Mesendoderm (in vitro differentiated cells): Measurements from ENCODE around the gene SLC12A7.
A peak's percentile ranks its signal among the peaks of the same experiment; 100 is the strongest.

Experiments used
- DNase-seq: peaks from one replicate; pipeline ENCODE4 v3.0.0; 2013
- H2AK5ac ChIP-seq: 2 replicates; pipeline ENCODE4 v1.6.1; 2013; ENCODE audit warnings: low read length, inconsistent platforms
- H2BK120ac ChIP-seq: 2 replicates; pipeline ENCODE4 v1.6.1; 2013; ENCODE audit warnings: low read depth, mild to moderate bottlenecking, low read length, moderate library complexity, mixed read lengths
- H2BK15ac ChIP-seq: replicated peaks from 2 replicates; pipeline ENCODE4 v1.6.1; 2013; ENCODE audit warnings: low read depth, mild to moderate bottlenecking, moderate library complexity
- H2BK5ac ChIP-seq: 2 replicates; pipeline ENCODE4 v1.6.1; 2013; ENCODE audit warnings: low read length, inconsistent platforms
- H3K18ac ChIP-seq: 2 replicates; pipeline ENCODE4 v1.6.1; 2013; ENCODE audit warnings: mild to moderate bottlenecking, low read length, mixed read lengths
- H3K23ac ChIP-seq: one replicate; pipeline ENCODE4 v1.6.1; 2013; ENCODE audit warnings: low read length
- H3K27ac ChIP-seq: 2 replicates; pipeline ENCODE4 v1.5.1; 2013; ENCODE audit warnings: low read depth, mild to moderate bottlenecking, inconsistent platforms, low read length, moderate library complexity
- H3K27me3 ChIP-seq: 2 replicates; pipeline ENCODE4 v1.6.1; 2013; ENCODE audit warnings: low read length, control low read depth, mild to moderate bottlenecking, inconsistent platforms; ENCODE audit not compliant: insufficient read depth, poor library complexity
- H3K36me3 ChIP-seq: 2 replicates; pipeline ENCODE4 v1.6.1; 2013; ENCODE audit warnings: low read length, inconsistent platforms; ENCODE audit not compliant: control insufficient read depth, insufficient read depth
- H3K4ac ChIP-seq: one replicate; pipeline ENCODE4 v1.6.1; 2013; ENCODE audit warnings: low read depth, mild to moderate bottlenecking, low read length, moderate library complexity
- H3K4me1 ChIP-seq: 2 replicates; pipeline ENCODE4 v1.6.1; 2013; ENCODE audit warnings: low read depth, low read length, inconsistent platforms; ENCODE audit not compliant: control insufficient read depth
- H3K4me2 ChIP-seq: 2 replicates; pipeline ENCODE4 v1.6.1; 2013; ENCODE audit warnings: low read length
- H3K4me3 ChIP-seq: 2 replicates; pipeline ENCODE4 v1.5.1; 2013; ENCODE audit warnings: mild to moderate bottlenecking, low read length
- H3K56ac ChIP-seq: one replicate; pipeline ENCODE4 v1.6.1; 2013; ENCODE audit warnings: low read length
- H3K79me1 ChIP-seq: 2 replicates; pipeline ENCODE4 v1.6.1; 2013; ENCODE audit warnings: low read length, inconsistent platforms
- H3K79me2 ChIP-seq: 2 replicates; pipeline ENCODE4 v1.6.1; 2013; ENCODE audit warnings: mild to moderate bottlenecking, low read length; ENCODE audit not compliant: control insufficient read depth, insufficient read depth
- H3K9ac ChIP-seq: 2 replicates; pipeline ENCODE4 v1.6.1; 2013; ENCODE audit warnings: low read length, inconsistent platforms
- H4K5ac ChIP-seq: one replicate; pipeline ENCODE4 v1.6.1; 2013; ENCODE audit warnings: low read length
- H4K8ac ChIP-seq: one replicate; pipeline ENCODE4 v1.6.1; 2013; ENCODE audit warnings: low read depth, mild to moderate bottlenecking, control low read depth, low read length, moderate library complexity
- WGBS: extraction: QIAGEN DNeasy Blood & Tissue Kit; methylation state at CpG from one replicate; pipeline ENCODE4 v1.1.7; 2013; ENCODE audit warnings: low lambda C conversion rate, missing lambda C conversion rate; ENCODE audit not compliant: insufficient coverage; ENCODE audit errors: extremely low coverage; 5-methylcytosine and 5-hydroxymethylcytosine counted together

The SLC12A7 gene

GRCh38 chr5:1008451-1009358, 103.2 kb downstream of the SLC12A7 start, which contains the start of gene NKD2:
TSS of gene NKD2 (plus strand) at chr5:1008802. CDS start at chr5:1009058, 256 bp downstream.
- H3K4ac ChIP-seq, result no peak within 1 kb of the TSS
- H3K27me3 ChIP-seq, result peaks cover 14% of the 10 kb centered on the region
- no peak within 1 kb of the TSS for H2AK5ac ChIP-seq
- no peak within 1 kb of the TSS for H3K27ac ChIP-seq
- no peak within 1 kb of the TSS for H3K18ac ChIP-seq
- H2BK15ac ChIP-seq, result no peak within 1 kb of the TSS
- H3K9ac ChIP-seq, result peak within 1 kb of the TSS; percentile 36
- H4K5ac ChIP-seq, result no peak within 1 kb of the TSS
- H3K4me1 ChIP-seq, result no peaks in the 10 kb centered on the region
- peak within 1 kb of the TSS; percentile 52 for H3K4me2 ChIP-seq
- H3K36me3 ChIP-seq, result no peaks in the 10 kb centered on the region
- H3K79me1 ChIP-seq, result no peaks in the 10 kb centered on the region
- H4K8ac ChIP-seq, result no peak within 1 kb of the TSS
- no CpG with 5 or more reads among the region's 108 CpGs for WGBS
- DNase-seq, result peak; percentile 37
- H2BK120ac ChIP-seq, result no peak within 1 kb of the TSS
- H3K4me3 ChIP-seq, result no peak within 1 kb of the TSS
- H2BK5ac ChIP-seq, result no peak within 1 kb of the TSS
- H3K23ac ChIP-seq, result peak within 1 kb of the TSS; percentile 37
- peak within 1 kb of the TSS; percentile 81 for H3K56ac ChIP-seq
- no peaks in the 10 kb centered on the region for H3K79me2 ChIP-seq

GRCh38 chr5:1007681-1008450, 104.0 kb downstream of the SLC12A7 start:
- no peak for DNase-seq
- peaks cover 14% of the 10 kb centered on the region for H3K27me3 ChIP-seq

GRCh38 chr5:1007221-1007680, 104.6 kb downstream of the SLC12A7 start:
- no peak overlapping the region for H2BK5ac ChIP-seq
- no peak overlapping the region for H3K4me2 ChIP-seq
- no peak overlapping the region for H3K4me3 ChIP-seq
- H3K27me3 ChIP-seq, result peaks cover 14% of the 10 kb centered on the region
- no peak overlapping the region for H3K9ac ChIP-seq
- no peak overlapping the region for H4K8ac ChIP-seq
- H3K56ac ChIP-seq, result no peak overlapping the region
- H3K23ac ChIP-seq, result peak overlapping the region; percentile 37
- H3K4me1 ChIP-seq, result no peaks in the 10 kb centered on the region
- no peaks in the 10 kb centered on the region for H3K36me3 ChIP-seq
- no peaks in the 10 kb centered on the region for H3K79me2 ChIP-seq
- H3K4ac ChIP-seq, result no peak overlapping the region
- H2BK15ac ChIP-seq, result no peak overlapping the region
- no peak overlapping the region for H2AK5ac ChIP-seq
- no peak overlapping the region for H3K27ac ChIP-seq
- no peak overlapping the region for H4K5ac ChIP-seq
- no CpG with 5 or more reads among the region's 17 CpGs for WGBS
- no peaks in the 10 kb centered on the region for H3K79me1 ChIP-seq
- no peak overlapping the region for H2BK120ac ChIP-seq
- H3K18ac ChIP-seq, result no peak overlapping the region
- DNase-seq, result no peak

More at GRCh38 chr5:1007681-1008450, 104.0 kb downstream of the SLC12A7 start:
- no peak overlapping the region for H3K4ac ChIP-seq
- peak overlapping the region; percentile 37 for H3K23ac ChIP-seq
- no peak overlapping the region for H3K9ac ChIP-seq
- no peak overlapping the region for H2BK120ac ChIP-seq
- no peak overlapping the region for H4K8ac ChIP-seq
- no peaks in the 10 kb centered on the region for H3K36me3 ChIP-seq
- no peak overlapping the region for H3K56ac ChIP-seq
- no peak overlapping the region for H3K4me2 ChIP-seq
- H2BK5ac ChIP-seq, result no peak overlapping the region
- no peak overlapping the region for H2BK15ac ChIP-seq
- no peak overlapping the region for H4K5ac ChIP-seq
- no peaks in the 10 kb centered on the region for H3K4me1 ChIP-seq
- no peaks in the 10 kb centered on the region for H3K79me1 ChIP-seq
- no peak overlapping the region for H3K18ac ChIP-seq
- WGBS, result no CpG with 5 or more reads among the region's 23 CpGs
- no peaks in the 10 kb centered on the region for H3K79me2 ChIP-seq
- H3K27ac ChIP-seq, result no peak overlapping the region
- no peak overlapping the region for H3K4me3 ChIP-seq
- H2AK5ac ChIP-seq, result no peak overlapping the region

GRCh38 chr5:1006656-1007071, 105.2 kb downstream of the SLC12A7 start:
- Histone ChIP-seq H3K18ac (no peak overlapping the region), H3K27me3 (peaks cover 14% of the 10 kb centered on the region)
- DNase-seq, result no peak

GRCh38 chr5:1005904-1006655, 105.8 kb downstream of the SLC12A7 start:
- Histone ChIP-seq H3K18ac (no peak overlapping the region), H3K27ac (no peak overlapping the region)

More at GRCh38 chr5:1006656-1007071, 105.2 kb downstream of the SLC12A7 start:
- Histone ChIP-seq H3K79me2 (no peaks in the 10 kb centered on the region), H3K4me3 (no peak overlapping the region), H3K4me1 (no peaks in the 10 kb centered on the region), H2AK5ac (no peak overlapping the region), H3K4me2 (no peak overlapping the region), H3K4ac (no peak overlapping the region), H2BK120ac (no peak overlapping the region), H3K9ac (no peak overlapping the region), H3K23ac (no peak overlapping the region), H3K27ac (no peak overlapping the region), H2BK5ac (no peak overlapping the region), H3K79me1 (no peaks in the 10 kb centered on the region), H3K56ac (no peak overlapping the region), H4K5ac (no peak overlapping the region), H2BK15ac (no peak overlapping the region), H3K36me3 (no peaks in the 10 kb centered on the region), H4K8ac (no peak overlapping the region)
- no CpG with 5 or more reads among the region's 5 CpGs for WGBS

More at GRCh38 chr5:1005904-1006655, 105.8 kb downstream of the SLC12A7 start:
- Histone ChIP-seq H4K8ac (no peak overlapping the region), H3K56ac (no peak overlapping the region), H3K9ac (no peak overlapping the region), H3K4me3 (no peak overlapping the region), H3K23ac (no peak overlapping the region), H3K79me2 (no peaks in the 10 kb centered on the region), H2BK120ac (no peak overlapping the region), H2AK5ac (no peak overlapping the region), H4K5ac (no peak overlapping the region), H2BK5ac (no peak overlapping the region), H3K36me3 (no peaks in the 10 kb centered on the region), H3K4me2 (no peak overlapping the region), H3K4ac (no peak overlapping the region), H3K79me1 (no peaks in the 10 kb centered on the region), H3K27me3 (peaks cover 14% of the 10 kb centered on the region), H2BK15ac (no peak overlapping the region), H3K4me1 (no peaks in the 10 kb centered on the region)
- no peak for DNase-seq
- WGBS, result no CpG with 5 or more reads among the region's 13 CpGs
